Astrocyte (in vitro differentiated cells and primary cell): ENCODE measurements around the gene SYNGR4. TPM values are rescaled to one million over a fixed set of nuclear protein-coding genes. Genes with fewer than 3 reads are reported as not detected.

Source experiments
- DNase-seq: peaks from one replicate; pipeline ENCODE4 v3.0.0-alpha.2; 2010; ENCODE audit warnings: low read depth
- FAIRE-seq: peaks from 2 replicates; lab custom pipeline; 2011; peaks lifted over from hg19 to GRCh38; lab: Jason Lieb, UNC
- H2AFZ ChIP-seq: 2 replicates; pipeline ENCODE4 v1.6.0; 2012; ENCODE audit warnings: low read depth, low read length, inconsistent platforms
- H3K27ac ChIP-seq: 2 replicates; pipeline ENCODE4 v1.5.1; 2011; ENCODE audit warnings: low read depth, low read length, inconsistent platforms
- H3K27me3 ChIP-seq: 2 replicates; pipeline ENCODE4 v1.6.0; 2011; ENCODE audit warnings: low read length, inconsistent platforms; ENCODE audit not compliant: insufficient read depth
- H3K36me3 ChIP-seq: 2 replicates; pipeline ENCODE4 v1.5.1; 2011; ENCODE audit warnings: low read length, inconsistent platforms; ENCODE audit not compliant: insufficient read depth
- H3K4me1 ChIP-seq: 2 replicates; pipeline ENCODE4 v1.5.1; 2011; ENCODE audit warnings: low read length, inconsistent platforms; ENCODE audit not compliant: insufficient read depth
- H3K4me2 ChIP-seq: 2 replicates; pipeline ENCODE4 v1.6.0; 2012; ENCODE audit warnings: low read length, inconsistent platforms
- H3K4me3 ChIP-seq: 2 replicates; pipeline ENCODE4 v1.5.1; 2011; ENCODE audit warnings: low read depth, mild to moderate bottlenecking, low read length, inconsistent platforms; ENCODE audit not compliant: insufficient read depth
- H3K79me2 ChIP-seq: 2 replicates; pipeline ENCODE4 v1.6.0; 2012; ENCODE audit warnings: mild to moderate bottlenecking, low read length, inconsistent platforms; ENCODE audit not compliant: insufficient read depth
- H3K9ac ChIP-seq: 2 replicates; pipeline ENCODE4 v1.6.0; 2012; ENCODE audit warnings: mild to moderate bottlenecking, low read length, inconsistent platforms
- H3K9me3 ChIP-seq: 2 replicates; pipeline ENCODE4 v1.5.1; 2012; ENCODE audit warnings: low read depth, mild to moderate bottlenecking, low read length, inconsistent platforms; ENCODE audit not compliant: insufficient read depth
- H4K20me1 ChIP-seq: 2 replicates; pipeline ENCODE4 v1.6.0; 2012; ENCODE audit warnings: low read length, inconsistent platforms; ENCODE audit not compliant: insufficient read depth
- H3K27ac Mint-ChIP-seq: one replicate; pipeline ENCODE4 v1.8.0; 2021; ENCODE audit warnings: mild to moderate bottlenecking, mixed read lengths; ENCODE audit not compliant: unreplicated experiment
- H3K27me3 Mint-ChIP-seq: one replicate; pipeline ENCODE4 v1.8.0; 2021; ENCODE audit warnings: low read depth, mixed read lengths; ENCODE audit not compliant: unreplicated experiment
- H3K36me3 Mint-ChIP-seq: one replicate; pipeline ENCODE4 v1.8.0; 2021; ENCODE audit warnings: low read depth, mixed read lengths; ENCODE audit not compliant: unreplicated experiment
- H3K4me1 Mint-ChIP-seq: one replicate; pipeline ENCODE4 v1.8.0; 2021; ENCODE audit warnings: low read depth, mixed read lengths; ENCODE audit not compliant: unreplicated experiment
- H3K4me3 Mint-ChIP-seq: one replicate; pipeline ENCODE4 v1.8.0; 2021; ENCODE audit warnings: mild to moderate bottlenecking, moderate library complexity, mixed read lengths; ENCODE audit not compliant: unreplicated experiment
- H3K9me3 Mint-ChIP-seq: one replicate; pipeline ENCODE4 v1.8.0; 2021; ENCODE audit warnings: mild to moderate bottlenecking, mixed read lengths; ENCODE audit not compliant: unreplicated experiment
- CTCF ChIP-seq: IDR thresholded peaks from 2 replicates; pipeline ENCODE4 v1.5.1; 2011; ENCODE audit warnings: low read depth, mild to moderate bottlenecking, inconsistent platforms, low read length, moderate library complexity; ENCODE audit not compliant: insufficient read depth
- EZH2 ChIP-seq: IDR thresholded peaks from 2 replicates; pipeline ENCODE4 v1.6.1; 2012; ENCODE audit warnings: mild to moderate bottlenecking, low read length, inconsistent platforms; ENCODE audit not compliant: insufficient read depth
- total RNA-seq: library from RNA; stranded (reverse); gene quantifications from 2 replicates; pipeline ENCODE4 v1.2.1, GENCODE V29; 2021

Gene SYNGR4
- total RNA-seq, 1 donor from 2014 or later = not detected

- Histone ChIP-seq H3K4me1 (peaks cover 10% of the 10 kb centered on the region), H3K27ac (no peak overlapping the region), H4K20me1 (no peaks in the 10 kb centered on the region), H2AFZ (no peak overlapping the region), H3K9me3 (no peaks in the 10 kb centered on the region), H3K4me2 (no peak overlapping the region), H3K36me3 (no peaks in the 10 kb centered on the region), H3K79me2 (peaks cover 4% of the 10 kb centered on the region), H3K9ac (no peak overlapping the region), H3K4me3 (no peak overlapping the region), H3K27me3 (peaks cover 14% of the 10 kb centered on the region)
- Mint-ChIP-seq H3K9me3 (peaks cover 3% of the 10 kb centered on the region), H3K36me3 (peaks cover 4% of the 10 kb centered on the region), H3K27me3 (peaks cover 2% of the 10 kb centered on the region), H3K4me3 (peak overlapping the region; percentile 35), H3K4me1 (peaks cover 13% of the 10 kb centered on the region), H3K27ac (peak overlapping the region; percentile 45)
- TF ChIP-seq CTCF = no peak
- TF ChIP-seq EZH2 = no peak
- DNase-seq (no peak), FAIRE-seq (no peak)
These were observed 32.1 kb downstream of the SYNGR4 start for GRCh38 chr19:48396016-48396823.

- Mint-ChIP-seq H3K27me3 (peaks cover 2% of the 10 kb centered on the region), H3K36me3 (peaks cover 4% of the 10 kb centered on the region), H3K4me1 (peaks cover 13% of the 10 kb centered on the region), H3K27ac (no peak overlapping the region), H3K4me3 (peak overlapping the region; percentile 79), H3K9me3 (peaks cover 3% of the 10 kb centered on the region)
- no peaks in the 10 kb centered on the region for H4K20me1 ChIP-seq
- H3K4me1 ChIP-seq = peaks cover 10% of the 10 kb centered on the region
- H3K4me3 ChIP-seq = no peak overlapping the region
- H3K9me3 ChIP-seq = no peaks in the 10 kb centered on the region
- H2AFZ ChIP-seq = no peak overlapping the region
- no peak overlapping the region for H3K4me2 ChIP-seq
- peaks cover 2% of the 10 kb centered on the region for H3K79me2 ChIP-seq
- no peaks in the 10 kb centered on the region for H3K36me3 ChIP-seq
- peaks cover 14% of the 10 kb centered on the region for H3K27me3 ChIP-seq
- FAIRE-seq (no peak), DNase-seq (no peak)
- H3K27ac ChIP-seq = no peak overlapping the region
- TF ChIP-seq EZH2 (no peak), CTCF (no peak)
- no peak overlapping the region for H3K9ac ChIP-seq
These were observed 32.6 kb downstream of the SYNGR4 start for GRCh38 chr19:48396824-48397176.
